ENCODE results near the gene KRT86.
"Not testable (repeated sequence)": the region's sequence is repeated elsewhere in the genome, so short reads cannot be mapped to it uniquely, and the experiment has no call there.

KRT86 gene

GRCh38 chr12:52252175-52252615 lies 22.2 kb upstream of the KRT86 start:
- not testable (repeated sequence) for DNase-seq

- DNase-seq = no peak
These were observed 21.6 kb upstream of the KRT86 start for GRCh38 chr12:52252728-52253343.

- DNase-seq = no peak
These were observed 20.9 kb upstream of the KRT86 start for GRCh38 chr12:52253391-52254179.

GRCh38 chr12:52254180-52254964 lies 20.1 kb upstream of the KRT86 start:
- DNase-seq = no peak

GRCh38 chr12:52254965-52255751 lies 19.3 kb upstream of the KRT86 start:
- DNase-seq = no peak

GRCh38 chr12:52255926-52256583 lies 18.4 kb upstream of the KRT86 start:
- DNase-seq = no peak

- DNase-seq = no peak
These were observed 17.9 kb upstream of the KRT86 start for GRCh38 chr12:52256584-52256935.

GRCh38 chr12:52257074-52257551 lies 17.3 kb upstream of the KRT86 start:
- no peak for DNase-seq

- not testable (repeated sequence) for DNase-seq
These were observed 16.5 kb upstream of the KRT86 start for GRCh38 chr12:52257922-52258321.

- no peak for DNase-seq
These were observed 16.0 kb upstream of the KRT86 start for GRCh38 chr12:52258335-52258901.

- DNase-seq = no peak
These were observed 14.7 kb upstream of the KRT86 start for GRCh38 chr12:52259657-52260243.

- DNase-seq = no peak
These were observed 13.9 kb upstream of the KRT86 start for GRCh38 chr12:52260361-52261207.

GRCh38 chr12:52261208-52261484 lies 13.3 kb upstream of the KRT86 start:
- no peak for DNase-seq

GRCh38 chr12:52262286-52262685 lies 12.2 kb upstream of the KRT86 start:
- DNase-seq = no peak

GRCh38 chr12:52263761-52264434 lies 10.5 kb upstream of the KRT86 start:
- DNase-seq = no peak

GRCh38 chr12:52264435-52264825 lies 10.0 kb upstream of the KRT86 start:
- DNase-seq = no peak

GRCh38 chr12:52266514-52266913 lies 7.9 kb upstream of the KRT86 start:
- DNase-seq = no peak

GRCh38 chr12:52267266-52267665 lies 7.2 kb upstream of the KRT86 start:
- no peak for DNase-seq

GRCh38 chr12:52267699-52268098 lies 6.7 kb upstream of the KRT86 start:
- DNase-seq = no peak

GRCh38 chr12:52268212-52268611 lies 6.2 kb upstream of the KRT86 start:
- DNase-seq = no peak
